RCC 7860 (cell line): ENCODE measurements around the gene GCNA.
"Not testable (repeated sequence)": the region's sequence is repeated elsewhere in the genome, so short reads cannot be mapped to it uniquely, and the experiment has no call there.

ENCODE experiments used
- DNase-seq: peaks from one replicate; pipeline ENCODE4 v3.0.0-alpha.2; 2015; ENCODE audit warnings: low spot score
- FAIRE-seq: peaks from 2 replicates; lab custom pipeline; 2012; peaks lifted over from hg19 to GRCh38; lab: Jason Lieb, UNC

Gene GCNA

GRCh38 chrX:71637253-71637618 is 59.0 kb downstream of the GCNA start:
- DNase-seq (no peak), FAIRE-seq (no peak)

GRCh38 chrX:71637848-71638247 is 59.6 kb downstream of the GCNA start:
- FAIRE-seq (no peak), DNase-seq (no peak)

GRCh38 chrX:71638409-71638808 is 60.2 kb downstream of the GCNA start:
- FAIRE-seq = no peak

GRCh38 chrX:71640002-71640401 is 61.8 kb downstream of the GCNA start:
- DNase-seq = no peak
- no peak for FAIRE-seq

More at GRCh38 chrX:71638409-71638808, 60.2 kb downstream of the GCNA start:
- DNase-seq = no peak

GRCh38 chrX:71644406-71644805 is 66.2 kb downstream of the GCNA start:
- DNase-seq, FAIRE-seq: not testable (repeated sequence)

- FAIRE-seq (no peak), DNase-seq (no peak)
These were observed 72.2 kb downstream of the GCNA start for GRCh38 chrX:71650333-71650969.

- FAIRE-seq (peak; percentile 30), DNase-seq (peak; percentile 25)
These were observed 74.2 kb downstream of the GCNA start for GRCh38 chrX:71652405-71652804.

GRCh38 chrX:71653344-71653743 is 75.1 kb downstream of the GCNA start:
- no peak for DNase-seq
- no peak for FAIRE-seq

GRCh38 chrX:71657267-71657666 is 79.0 kb downstream of the GCNA start:
- DNase-seq (no peak), FAIRE-seq (no peak)

GRCh38 chrX:71659342-71659741 is 81.1 kb downstream of the GCNA start:
- DNase-seq (no peak), FAIRE-seq (no peak)

- DNase-seq (no peak), FAIRE-seq (no peak)
These were observed 81.7 kb downstream of the GCNA start for GRCh38 chrX:71659959-71660358.

GRCh38 chrX:71660562-71661416 is 82.6 kb downstream of the GCNA start:
- FAIRE-seq (no peak), DNase-seq (no peak)

- no peak for FAIRE-seq
- no peak for DNase-seq
These were observed 83.7 kb downstream of the GCNA start for GRCh38 chrX:71661919-71662318.

- not testable (repeated sequence) for FAIRE-seq
These were observed 84.4 kb downstream of the GCNA start for GRCh38 chrX:71662654-71663053.

More at GRCh38 chrX:71662654-71663053, 84.4 kb downstream of the GCNA start:
- DNase-seq = not testable (repeated sequence)
